ENCODE results near the gene ZNF526.

Gene ZNF526

GRCh38 chr19:42176990-42177685, 43.0 kb upstream of the ZNF526 start (continued):
- TF ChIP-seq ZNF518A (tag by site-specific recombination; conservative IDR thresholded peaks at IDR 0.05; ENCODE audit: low read depth) (no peak), HOXD13 (CRISPR knock-in tag; IDR thresholded peaks at IDR 0.05; ENCODE audit: borderline replicate concordance) (no peak), ZBTB7A (tag by site-specific recombination; IDR thresholded peaks at IDR 0.05; ENCODE audit: low read depth) (no peak), ZNF37A (tag by site-specific recombination; IDR thresholded peaks at IDR 0.05) (no peak), ZNF658 (tag by site-specific recombination; IDR thresholded peaks at IDR 0.05) (no peak), ZNF211 (tag by site-specific recombination; IDR thresholded peaks at IDR 0.05; ENCODE audit: low read depth) (no peak), ZNF23 (tag by site-specific recombination; IDR thresholded peaks at IDR 0.05; ENCODE audit: borderline replicate concordance) (no peak), MZF1 (tag by site-specific recombination; IDR thresholded peaks at IDR 0.05; ENCODE audit: borderline replicate concordance) (0 out of 2 replicates have a peak, but pooled peaks have one; percentile 63), ZNF623 (tag by site-specific recombination; IDR thresholded peaks at IDR 0.05) (no peak), SP2 (tag by site-specific recombination; IDR thresholded peaks at IDR 0.05) (peak; percentile 16), ZNF391 (tag by site-specific recombination; IDR thresholded peaks at IDR 0.05; ENCODE audit: borderline replicate concordance, low read depth) (0 out of 2 replicates have a peak, but pooled peaks have one; percentile 16), ZNF214 (tag by site-specific recombination; IDR thresholded peaks at IDR 0.05; ENCODE audit: borderline replicate concordance) (no peak), ZNF155 (tag by site-specific recombination; IDR thresholded peaks at IDR 0.05) (no peak), ZNF707 (tag by site-specific recombination; IDR thresholded peaks at IDR 0.05) (no peak), ZSCAN23 (tag by site-specific recombination; IDR thresholded peaks at IDR 0.05) (no peak), ZNF266 (tag by site-specific recombination; IDR thresholded peaks at IDR 0.05; ENCODE audit: low read depth) (0 out of 2 replicates have a peak, but pooled peaks have one; percentile 11), ZBTB17 (tag by site-specific recombination; IDR thresholded peaks at IDR 0.05) (peak; percentile 94), ZNF560 (tag by site-specific recombination; IDR thresholded peaks at IDR 0.05; ENCODE audit: borderline replicate concordance) (no peak), ZNF596 (tag by site-specific recombination; IDR thresholded peaks at IDR 0.05) (peak; percentile 94), ZBTB21 (tag by site-specific recombination; IDR thresholded peaks at IDR 0.05) (no peak), ZNF274 (IDR thresholded peaks at IDR 0.05; ENCODE audit: low read length) (no peak), ZNF274 (tag by site-specific recombination; IDR thresholded peaks at IDR 0.05; ENCODE audit: borderline replicate concordance) (0 out of 2 replicates have a peak, but pooled peaks have one; percentile 14)
- TF ChIP-seq, protein P1, sequence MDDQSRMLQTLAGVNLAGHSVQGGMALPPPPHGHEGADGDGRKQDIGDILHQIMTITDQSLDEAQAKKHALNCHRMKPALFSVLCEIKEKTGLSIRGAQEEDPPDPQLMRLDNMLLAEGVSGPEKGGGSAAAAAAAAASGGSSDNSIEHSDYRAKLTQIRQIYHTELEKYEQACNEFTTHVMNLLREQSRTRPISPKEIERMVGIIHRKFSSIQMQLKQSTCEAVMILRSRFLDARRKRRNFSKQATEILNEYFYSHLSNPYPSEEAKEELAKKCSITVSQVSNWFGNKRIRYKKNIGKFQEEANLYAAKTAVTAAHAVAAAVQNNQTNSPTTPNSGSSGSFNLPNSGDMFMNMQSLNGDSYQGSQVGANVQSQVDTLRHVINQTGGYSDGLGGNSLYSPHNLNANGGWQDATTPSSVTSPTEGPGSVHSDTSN (CRISPR knock-in tag; IDR thresholded peaks at IDR 0.05), result 0 out of 2 replicates have a peak, but pooled peaks have one; percentile 45
- TF ChIP-seq, protein P2, sequence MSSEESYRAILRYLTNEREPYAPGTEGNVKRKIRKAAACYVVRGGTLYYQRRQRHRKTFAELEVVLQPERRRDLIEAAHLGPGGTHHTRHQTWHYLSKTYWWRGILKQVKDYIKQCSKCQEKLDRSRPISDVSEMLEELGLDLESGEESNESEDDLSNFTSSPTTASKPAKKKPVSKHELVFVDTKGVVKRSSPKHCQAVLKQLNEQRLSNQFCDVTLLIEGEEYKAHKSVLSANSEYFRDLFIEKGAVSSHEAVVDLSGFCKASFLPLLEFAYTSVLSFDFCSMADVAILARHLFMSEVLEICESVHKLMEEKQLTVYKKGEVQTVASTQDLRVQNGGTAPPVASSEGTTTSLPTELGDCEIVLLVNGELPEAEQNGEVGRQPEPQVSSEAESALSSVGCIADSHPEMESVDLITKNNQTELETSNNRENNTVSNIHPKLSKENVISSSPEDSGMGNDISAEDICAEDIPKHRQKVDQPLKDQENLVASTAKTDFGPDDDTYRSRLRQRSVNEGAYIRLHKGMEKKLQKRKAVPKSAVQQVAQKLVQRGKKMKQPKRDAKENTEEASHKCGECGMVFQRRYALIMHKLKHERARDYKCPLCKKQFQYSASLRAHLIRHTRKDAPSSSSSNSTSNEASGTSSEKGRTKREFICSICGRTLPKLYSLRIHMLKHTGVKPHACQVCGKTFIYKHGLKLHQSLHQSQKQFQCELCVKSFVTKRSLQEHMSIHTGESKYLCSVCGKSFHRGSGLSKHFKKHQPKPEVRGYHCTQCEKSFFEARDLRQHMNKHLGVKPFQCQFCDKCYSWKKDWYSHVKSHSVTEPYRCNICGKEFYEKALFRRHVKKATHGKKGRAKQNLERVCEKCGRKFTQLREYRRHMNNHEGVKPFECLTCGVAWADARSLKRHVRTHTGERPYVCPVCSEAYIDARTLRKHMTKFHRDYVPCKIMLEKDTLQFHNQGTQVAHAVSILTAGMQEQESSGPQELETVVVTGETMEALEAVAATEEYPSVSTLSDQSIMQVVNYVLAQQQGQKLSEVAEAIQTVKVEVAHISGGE (tag by site-specific recombination; conservative IDR thresholded peaks at IDR 0.05; ENCODE audit: low read depth), result peak; percentile 44; the same call in 1 of the 2 replicates
- TF ChIP-seq, protein P3, sequence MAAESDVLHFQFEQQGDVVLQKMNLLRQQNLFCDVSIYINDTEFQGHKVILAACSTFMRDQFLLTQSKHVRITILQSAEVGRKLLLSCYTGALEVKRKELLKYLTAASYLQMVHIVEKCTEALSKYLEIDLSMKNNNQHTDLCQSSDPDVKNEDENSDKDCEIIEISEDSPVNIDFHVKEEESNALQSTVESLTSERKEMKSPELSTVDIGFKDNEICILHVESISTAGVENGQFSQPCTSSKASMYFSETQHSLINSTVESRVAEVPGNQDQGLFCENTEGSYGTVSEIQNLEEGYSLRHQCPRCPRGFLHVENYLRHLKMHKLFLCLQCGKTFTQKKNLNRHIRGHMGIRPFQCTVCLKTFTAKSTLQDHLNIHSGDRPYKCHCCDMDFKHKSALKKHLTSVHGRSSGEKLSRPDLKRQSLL (tag by site-specific recombination; IDR thresholded peaks at IDR 0.05), result 0 out of 2 replicates have a peak, but pooled peaks have one; percentile 81
- TF ChIP-seq, protein P4, sequence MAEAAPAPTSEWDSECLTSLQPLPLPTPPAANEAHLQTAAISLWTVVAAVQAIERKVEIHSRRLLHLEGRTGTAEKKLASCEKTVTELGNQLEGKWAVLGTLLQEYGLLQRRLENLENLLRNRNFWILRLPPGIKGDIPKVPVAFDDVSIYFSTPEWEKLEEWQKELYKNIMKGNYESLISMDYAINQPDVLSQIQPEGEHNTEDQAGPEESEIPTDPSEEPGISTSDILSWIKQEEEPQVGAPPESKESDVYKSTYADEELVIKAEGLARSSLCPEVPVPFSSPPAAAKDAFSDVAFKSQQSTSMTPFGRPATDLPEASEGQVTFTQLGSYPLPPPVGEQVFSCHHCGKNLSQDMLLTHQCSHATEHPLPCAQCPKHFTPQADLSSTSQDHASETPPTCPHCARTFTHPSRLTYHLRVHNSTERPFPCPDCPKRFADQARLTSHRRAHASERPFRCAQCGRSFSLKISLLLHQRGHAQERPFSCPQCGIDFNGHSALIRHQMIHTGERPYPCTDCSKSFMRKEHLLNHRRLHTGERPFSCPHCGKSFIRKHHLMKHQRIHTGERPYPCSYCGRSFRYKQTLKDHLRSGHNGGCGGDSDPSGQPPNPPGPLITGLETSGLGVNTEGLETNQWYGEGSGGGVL (tag by site-specific recombination; IDR thresholded peaks at IDR 0.05), result peak; percentile 96

Data from HEK293 (cell line).